Neuronal stem cell (in vitro differentiated cells): Measurements from ENCODE around the gene SCAI.
"Not testable (repeated sequence)": the region's sequence is repeated elsewhere in the genome, so short reads cannot be mapped to it uniquely, and the experiment has no call there.

Experiments
- DNase-seq: peaks from one replicate; pipeline ENCODE4 v3.0.0-alpha.2; 2013; ENCODE audit warnings: low spot score
- H2AFZ ChIP-seq: one replicate; pipeline ENCODE4 v1.6.1; 2013; ENCODE audit warnings: mild to moderate bottlenecking, low read length, inconsistent platforms
- H2AK5ac ChIP-seq: 2 replicates; pipeline ENCODE4 v1.6.1; 2013; ENCODE audit warnings: low read depth, mild to moderate bottlenecking, inconsistent platforms, low read length, moderate library complexity, mixed read lengths
- H2BK120ac ChIP-seq: 2 replicates; pipeline ENCODE4 v1.6.1; 2013; ENCODE audit warnings: low read depth, mild to moderate bottlenecking, inconsistent platforms, low read length, moderate library complexity, mixed read lengths
- H2BK12ac ChIP-seq: one replicate; pipeline ENCODE4 v1.6.1; 2013; ENCODE audit warnings: low read length, inconsistent platforms
- H2BK15ac ChIP-seq: 2 replicates; pipeline ENCODE4 v1.6.1; 2013; ENCODE audit warnings: mild to moderate bottlenecking, low read length, inconsistent platforms, mixed read lengths
- H2BK5ac ChIP-seq: one replicate; pipeline ENCODE4 v1.6.1; 2013; ENCODE audit warnings: inconsistent platforms, mild to moderate bottlenecking, low read length, moderate library complexity
- H3K14ac ChIP-seq: one replicate; pipeline ENCODE4 v1.6.1; 2013; ENCODE audit warnings: low read length, inconsistent platforms
- H3K18ac ChIP-seq: 2 replicates; pipeline ENCODE4 v1.6.1; 2013; ENCODE audit warnings: low read length, inconsistent platforms
- H3K23ac ChIP-seq: 2 replicates; pipeline ENCODE4 v1.6.1; 2013; ENCODE audit warnings: low read depth, mild to moderate bottlenecking, mixed read lengths, low read length, inconsistent platforms; ENCODE audit not compliant: poor library complexity
- H3K27ac ChIP-seq: replicated peaks from 3 replicates; pipeline ENCODE4 v1.5.1; 2013; ENCODE audit warnings: low read length, inconsistent platforms
- H3K27me3 ChIP-seq, 3 experiments: 2 replicates each; pipeline ENCODE4 v1.6.1; 2013; ENCODE audit warnings: low read length in 3 of 3, mild to moderate bottlenecking in 2 of 3, inconsistent platforms in 1 of 3, low read depth in 1 of 3, mixed read lengths in 1 of 3, moderate library complexity in 1 of 3; ENCODE audit not compliant: control insufficient read depth in 3 of 3, insufficient read depth in 3 of 3
- H3K36me3 ChIP-seq, 2 donors: replicated peaks in 1 of 2; 2 replicates each; pipeline ENCODE4 v1.6.1; 2013; ENCODE audit warnings: low read length in 2 of 2; ENCODE audit not compliant: control insufficient read depth in 2 of 2, insufficient read depth in 2 of 2
- H3K4ac ChIP-seq: 2 replicates; pipeline ENCODE4 v1.6.1; 2013; ENCODE audit warnings: inconsistent platforms, mild to moderate bottlenecking, low read length, moderate library complexity
- H3K4me1 ChIP-seq, 2 donors: 1 replicate in 1 of 2; 2 replicates in 1 of 2; pipeline ENCODE4 v1.6.1; 2013; ENCODE audit warnings: low read length in 2 of 2, low read depth in 1 of 2; ENCODE audit not compliant: control insufficient read depth in 2 of 2, insufficient read depth in 1 of 2
- H3K4me2 ChIP-seq: one replicate; pipeline ENCODE4 v1.6.1; 2013; ENCODE audit warnings: mild to moderate bottlenecking, low read length, inconsistent platforms; ENCODE audit not compliant: insufficient read depth, poor library complexity, severe bottlenecking
- H3K4me3 ChIP-seq, 2 donors: 2 replicates each; pipeline ENCODE4 v1.5.1; 2013; ENCODE audit warnings: low read length in 2 of 2, mild to moderate bottlenecking in 2 of 2, inconsistent platforms in 1 of 2, moderate library complexity in 1 of 2
- H3K79me1 ChIP-seq: one replicate; pipeline ENCODE4 v1.6.1; 2013; ENCODE audit warnings: low read depth, mild to moderate bottlenecking, inconsistent platforms, low read length, moderate library complexity
- H3K9ac ChIP-seq: one replicate; pipeline ENCODE4 v1.6.1; 2013; ENCODE audit warnings: mild to moderate bottlenecking, low read depth, low read length, inconsistent platforms; ENCODE audit not compliant: poor library complexity
- H3K9me3 ChIP-seq, 2 donors: replicated peaks in 1 of 2; 2 replicates each; pipeline versions ENCODE3 to v1.6.1; 2013; ENCODE audit warnings: low read length in 2 of 2, mild to moderate bottlenecking in 2 of 2, inconsistent platforms in 1 of 2, low read depth in 1 of 2, mixed read lengths in 1 of 2, moderate library complexity in 1 of 2; ENCODE audit not compliant: control insufficient read depth in 2 of 2, insufficient read depth in 1 of 2
- H4K8ac ChIP-seq: one replicate; pipeline ENCODE4 v1.6.1; 2013; ENCODE audit warnings: low read depth, mild to moderate bottlenecking, inconsistent platforms, low read length, moderate library complexity
- H4K91ac ChIP-seq: one replicate; pipeline ENCODE4 v1.6.1; 2013; ENCODE audit warnings: low read length, low read depth, mild to moderate bottlenecking, inconsistent platforms; ENCODE audit not compliant: poor library complexity
- WGBS, 2 donors: extraction: QIAGEN DNeasy Blood & Tissue Kit; methylation state at CpG; one replicate each; pipeline ENCODE4 v1.1.7; 2013; ENCODE audit warnings: missing lambda C conversion rate in 2 of 2, mixed read lengths in 1 of 2; ENCODE audit not compliant: insufficient read length in 2 of 2, insufficient replicate concordance in 1 of 2; ENCODE audit errors: extremely low coverage in 2 of 2; 5-methylcytosine and 5-hydroxymethylcytosine counted together

The SCAI gene

DNA sequence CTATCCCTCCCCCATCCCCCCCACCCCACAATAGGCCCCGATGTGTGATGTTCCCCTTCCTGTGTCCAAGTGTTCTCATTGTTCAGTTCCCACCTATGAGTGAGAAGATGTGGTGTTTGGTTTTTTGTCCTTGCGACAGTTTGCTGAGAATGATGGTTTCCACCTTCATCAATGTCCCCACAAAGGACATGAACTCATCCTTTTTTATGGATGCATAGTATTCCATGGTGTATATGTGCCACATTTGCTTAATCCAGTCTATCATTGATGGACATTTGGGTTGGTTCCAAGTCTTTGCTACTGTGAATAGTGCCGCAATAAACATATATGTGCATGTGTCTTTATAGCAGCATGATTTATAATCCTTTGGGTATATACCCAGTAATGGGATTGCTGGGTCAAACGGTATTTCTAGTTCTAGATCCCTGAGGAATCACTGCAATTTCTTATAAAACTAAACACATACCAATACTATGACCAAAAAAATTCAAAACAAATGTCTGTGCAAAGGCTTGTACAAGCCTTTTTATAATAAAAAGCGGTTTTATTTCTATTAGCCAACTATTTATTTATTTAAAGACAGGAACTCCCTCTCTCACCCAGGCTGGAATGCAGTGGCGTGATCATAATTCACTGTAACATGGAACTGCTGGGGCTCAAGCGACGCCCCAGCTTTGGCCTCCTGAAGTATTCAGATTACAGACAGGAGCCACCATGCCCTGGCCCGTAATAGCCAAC, 183.5 kb downstream of the SCAI start:
- DNase-seq, H3K27ac ChIP-seq: not testable (repeated sequence)

DNA sequence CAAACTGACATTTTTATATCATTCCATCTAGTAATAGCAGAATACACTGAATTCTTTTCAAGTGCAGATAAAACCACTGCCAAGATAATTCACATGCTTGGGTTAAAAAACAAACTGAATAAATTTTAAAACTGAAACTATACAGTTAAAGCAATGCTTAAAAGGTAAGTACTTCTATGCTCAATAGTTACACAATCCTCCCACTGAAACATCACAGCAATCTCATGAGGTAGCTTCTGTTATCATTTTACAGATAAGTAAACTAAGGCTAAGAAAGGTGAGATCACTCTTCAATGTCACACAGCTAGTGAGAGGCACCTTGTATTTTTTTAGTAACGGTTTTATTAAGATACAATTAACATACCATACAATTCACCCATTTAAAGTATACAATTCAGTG, 189.1 kb downstream of the SCAI start:
- no peak overlapping the region for H2BK5ac ChIP-seq
- no peak overlapping the region for H3K4me3 ChIP-seq
- no CpG with 5 or more reads among the region's 1 CpG for WGBS, 2 donors
- H2AK5ac ChIP-seq: no peak overlapping the region
- H2BK12ac ChIP-seq: no peak overlapping the region
- H3K27me3 ChIP-seq: no peaks in the 10 kb centered on the region
- H2BK120ac ChIP-seq: no peak overlapping the region
- no peak overlapping the region for H3K27ac ChIP-seq
- H3K9me3 ChIP-seq: no peaks in the 10 kb centered on the region
- H3K14ac ChIP-seq: no peak overlapping the region
- no peak overlapping the region for H3K18ac ChIP-seq
- no peak overlapping the region for H3K4ac ChIP-seq
- H3K23ac ChIP-seq: no peak overlapping the region
- no peak overlapping the region for H3K9ac ChIP-seq
- H3K4me2 ChIP-seq: no peak overlapping the region
- H3K4me1 ChIP-seq: no peaks in the 10 kb centered on the region
- H2BK15ac ChIP-seq: no peak overlapping the region
- no peak overlapping the region for H4K8ac ChIP-seq
- peaks cover 0 to 14% of the 10 kb centered on the region in 2 donors for H3K36me3 ChIP-seq
- no peak overlapping the region for H2AFZ ChIP-seq
- DNase-seq: no peak
- no peak overlapping the region for H4K91ac ChIP-seq
- no peaks in the 10 kb centered on the region for H3K79me1 ChIP-seq

More for the DNA sequence above, 183.5 kb downstream of the SCAI start:
- H3K4me3 ChIP-seq, H3K36me3 ChIP-seq, H2BK5ac ChIP-seq, H3K27me3 ChIP-seq, H3K4me1 ChIP-seq, H4K91ac ChIP-seq, H3K4ac ChIP-seq, H3K79me1 ChIP-seq, H3K9me3 ChIP-seq, H3K9ac ChIP-seq, H3K18ac ChIP-seq, H2AK5ac ChIP-seq, H3K14ac ChIP-seq, H3K4me2 ChIP-seq, H2BK15ac ChIP-seq, H4K8ac ChIP-seq, H3K23ac ChIP-seq, H2AFZ ChIP-seq, H2BK120ac ChIP-seq, H2BK12ac ChIP-seq: not testable (repeated sequence)
- WGBS, 2 donors: no CpG with 5 or more reads among the region's 9 CpGs

DNA sequence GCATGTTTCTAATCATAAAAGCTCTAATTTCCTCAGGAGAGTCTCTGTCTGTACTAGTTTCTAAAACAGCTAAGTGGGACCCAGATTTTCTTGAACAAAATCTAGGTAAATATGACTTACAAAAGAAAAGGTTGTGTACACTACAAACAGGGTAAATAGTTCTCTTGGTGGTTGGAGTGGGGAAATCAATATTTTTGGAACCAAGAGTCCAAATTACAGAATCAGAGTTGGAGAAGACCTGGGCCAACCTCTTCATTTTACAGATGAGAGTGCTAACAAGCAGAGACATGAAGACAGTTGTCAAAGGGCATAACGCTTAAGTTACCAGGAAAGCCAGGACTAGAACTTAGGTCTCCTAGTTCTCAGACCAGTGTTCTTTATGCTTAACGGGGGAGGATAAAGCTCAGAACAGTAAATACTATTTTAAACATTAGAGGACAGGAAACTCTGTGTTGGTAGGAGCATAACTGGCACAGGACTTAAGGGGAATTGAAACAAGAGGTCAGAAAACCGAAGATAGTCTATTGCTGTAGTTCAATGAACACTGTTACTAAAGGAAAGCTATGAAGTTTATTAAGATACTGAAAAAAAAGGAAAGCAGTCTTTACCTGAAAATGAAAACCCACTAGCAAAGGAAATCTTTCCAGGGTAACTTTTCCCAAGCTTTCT, 193.1 kb downstream of the SCAI start:
- Histone ChIP-seq H4K8ac (no peak overlapping the region), H3K14ac (no peak overlapping the region), H3K4me3 (no peak overlapping the region), H3K4ac (no peak overlapping the region), H3K4me2 (no peak overlapping the region), H4K91ac (no peak overlapping the region), H2BK120ac (no peak overlapping the region), H2BK5ac (no peak overlapping the region), H3K9ac (no peak overlapping the region), H2AK5ac (no peak overlapping the region), H3K9me3 (no peaks in the 10 kb centered on the region), H2AFZ (no peak overlapping the region), H3K18ac (no peak overlapping the region), H3K79me1 (no peaks in the 10 kb centered on the region), H3K27me3 (no peaks in the 10 kb centered on the region), H2BK15ac (no peak overlapping the region), H3K27ac (no peak overlapping the region), H2BK12ac (no peak overlapping the region), H3K23ac (no peak overlapping the region), H3K4me1 (no peaks in the 10 kb centered on the region), H3K36me3 (peaks cover 0 to 14% of the 10 kb centered on the region in 2 donors)
- WGBS, 2 donors: no CpG with 5 or more reads among the region's 3 CpGs
- DNase-seq: no peak

DNA sequence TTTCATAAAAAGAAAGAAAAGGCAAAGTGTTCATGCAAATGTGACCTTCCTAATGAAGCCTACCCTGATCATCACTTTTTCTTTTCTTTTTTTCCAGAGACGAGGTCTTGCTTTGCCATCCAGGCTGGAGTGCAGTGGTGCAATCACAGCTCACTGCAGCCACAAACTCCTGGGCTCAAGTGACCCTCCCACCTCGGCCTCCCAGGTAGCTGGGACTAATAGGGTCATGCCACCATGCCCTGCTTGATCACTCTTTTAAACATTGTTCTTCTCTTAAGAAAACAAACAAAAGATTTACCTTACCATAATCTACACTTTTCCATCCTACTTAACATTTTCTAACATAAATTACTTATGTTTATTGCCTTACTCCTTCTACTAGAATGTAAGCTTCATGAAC, 193.9 kb downstream of the SCAI start:
- Histone ChIP-seq H3K9ac (no peak overlapping the region), H3K27me3 (no peaks in the 10 kb centered on the region), H3K14ac (no peak overlapping the region), H4K91ac (no peak overlapping the region), H4K8ac (no peak overlapping the region), H2AK5ac (no peak overlapping the region), H2BK15ac (no peak overlapping the region), H3K27ac (no peak overlapping the region), H3K4me3 (no peak overlapping the region), H2BK5ac (no peak overlapping the region), H3K18ac (no peak overlapping the region), H3K23ac (no peak overlapping the region), H3K4me1 (no peaks in the 10 kb centered on the region), H3K79me1 (no peaks in the 10 kb centered on the region), H3K9me3 (no peaks in the 10 kb centered on the region), H3K36me3 (peaks cover 0 to 14% of the 10 kb centered on the region in 2 donors), H2BK120ac (no peak overlapping the region), H3K4me2 (no peak overlapping the region), H2BK12ac (no peak overlapping the region), H3K4ac (no peak overlapping the region), H2AFZ (no peak overlapping the region)
- no peak for DNase-seq
- no CpG with 5 or more reads among the region's 2 CpGs for WGBS, 2 donors
